ENCODE measurements around the gene TTLL3.
A peak's percentile ranks its signal among the peaks of the same experiment; 100 is the strongest.

TTLL3 gene

DNA sequence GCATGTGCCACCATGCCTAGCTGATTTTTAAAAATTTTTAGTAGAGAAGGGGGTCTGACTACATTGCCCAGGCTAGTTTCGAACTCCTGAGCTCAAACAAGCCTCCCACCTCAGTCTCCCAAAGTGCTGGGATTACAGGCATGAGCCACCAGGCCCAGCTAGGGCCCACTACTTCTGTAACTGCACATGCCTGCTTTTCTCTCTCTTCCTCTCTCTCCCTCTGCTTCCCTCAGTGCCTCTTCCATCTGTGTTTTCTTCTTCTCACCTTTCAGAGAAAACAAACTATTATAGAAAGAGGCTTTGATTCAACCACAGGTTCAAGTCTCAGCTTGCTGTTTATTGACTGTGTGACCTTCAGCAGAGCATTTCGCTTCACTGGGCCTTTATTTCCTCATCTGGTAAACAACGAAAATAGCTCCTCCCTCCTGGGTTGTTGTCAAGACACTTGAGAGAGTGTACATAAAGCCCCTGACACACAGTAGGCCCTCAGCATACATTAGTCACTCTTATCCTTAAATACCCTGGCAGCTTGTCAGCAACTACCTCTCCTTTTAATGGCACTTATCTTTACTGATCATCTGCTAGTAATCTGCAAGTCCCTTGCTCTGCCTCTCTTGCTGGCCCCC is 28.0 kb upstream of the TTLL3 start:
- no peak for DNase-seq (ENCODE audit: low read depth)

GRCh38 chr3:9782770-9783169 is 27.3 kb upstream of the TTLL3 start:
- DNase-seq (ENCODE audit: low read depth) = no peak

GRCh38 chr3:9783954-9784353 is 26.1 kb upstream of the TTLL3 start:
- no peak for DNase-seq (ENCODE audit: low read depth)

DNA sequence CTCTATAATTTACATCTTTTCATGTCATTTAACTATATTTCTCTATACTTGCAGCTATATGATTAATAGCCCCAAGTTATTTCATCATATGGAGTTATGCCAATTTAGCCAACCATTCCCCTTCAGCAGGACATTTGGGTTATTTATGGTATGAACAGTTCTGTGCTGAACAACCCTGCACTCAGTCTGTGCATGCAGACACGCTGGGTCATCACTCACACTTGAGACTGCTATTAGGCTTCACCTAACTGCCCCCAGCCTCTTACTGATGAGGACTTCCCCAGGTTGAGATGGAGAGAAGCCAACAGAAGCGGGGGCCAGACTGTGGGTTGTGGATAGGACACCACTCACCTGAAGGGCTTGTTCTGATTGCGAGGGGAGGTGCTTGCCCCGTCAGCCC is 25.1 kb upstream of the TTLL3 start:
- no peak for DNase-seq (ENCODE audit: low read depth)

- DNase-seq (ENCODE audit: low read depth) = no peak
These were observed 24.5 kb upstream of the TTLL3 start for GRCh38 chr3:9785602-9786001.

- no peak for DNase-seq (ENCODE audit: low read depth)
These were observed 23.8 kb upstream of the TTLL3 start for GRCh38 chr3:9786209-9786739.

- DNase-seq (ENCODE audit: low read depth) = no peak
These were observed 23.0 kb upstream of the TTLL3 start for GRCh38 chr3:9786825-9787669.

GRCh38 chr3:9787714-9788113 is 22.3 kb upstream of the TTLL3 start:
- DNase-seq (ENCODE audit: low read depth) = no peak

- no peak for DNase-seq (ENCODE audit: low read depth)
These were observed 18.9 kb upstream of the TTLL3 start for GRCh38 chr3:9791127-9791526.

DNA sequence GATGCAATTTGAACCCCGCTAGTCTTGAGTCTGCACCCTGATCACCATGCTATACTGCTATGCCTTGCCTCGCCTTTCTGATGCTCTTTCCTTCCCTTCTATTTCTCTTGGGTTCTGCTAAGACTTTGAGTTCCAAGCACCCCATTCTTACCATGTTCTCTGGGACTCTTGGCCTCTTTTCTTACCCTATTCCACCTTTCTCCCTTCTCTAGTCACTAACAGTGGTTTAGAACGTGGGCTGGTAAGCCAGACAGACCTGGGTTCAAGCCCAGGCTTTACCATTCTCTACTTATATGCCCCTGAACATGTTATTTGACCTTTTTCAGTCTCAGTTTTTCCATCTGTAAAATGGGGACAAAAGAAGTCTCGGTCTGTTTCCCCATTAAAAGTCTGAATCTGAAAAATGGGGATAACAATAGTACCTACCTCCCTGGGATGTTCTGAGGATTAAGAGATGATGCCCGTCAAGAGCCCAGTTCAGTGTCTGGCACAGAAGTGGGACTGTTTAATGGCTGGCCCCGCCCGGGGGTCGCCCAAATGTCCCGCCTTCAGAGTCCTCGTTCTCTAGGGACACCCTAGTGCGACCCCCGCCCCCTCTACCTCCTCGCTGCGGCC is 18.2 kb upstream of the TTLL3 start:
- DNase-seq (ENCODE audit: low read depth) = no peak

- peak; percentile 88 for DNase-seq (ENCODE audit: low read depth)
These were observed 17.5 kb upstream of the TTLL3 start, which contains the start of the genes ARPC4 and TADA3 for GRCh38 chr3:9792405-9793160. TSS of gene ARPC4 (plus strand) at chr3:9793082. CDS start at chr3:9793122, 40 bp downstream. TSS of gene TADA3 (minus strand) at chr3:9792473. CDS start at chr3:9791466, 1,007 bp downstream.

GRCh38 chr3:9793161-9793781 is 16.8 kb upstream of the TTLL3 start:
- DNase-seq (ENCODE audit: low read depth) = no peak

DNA sequence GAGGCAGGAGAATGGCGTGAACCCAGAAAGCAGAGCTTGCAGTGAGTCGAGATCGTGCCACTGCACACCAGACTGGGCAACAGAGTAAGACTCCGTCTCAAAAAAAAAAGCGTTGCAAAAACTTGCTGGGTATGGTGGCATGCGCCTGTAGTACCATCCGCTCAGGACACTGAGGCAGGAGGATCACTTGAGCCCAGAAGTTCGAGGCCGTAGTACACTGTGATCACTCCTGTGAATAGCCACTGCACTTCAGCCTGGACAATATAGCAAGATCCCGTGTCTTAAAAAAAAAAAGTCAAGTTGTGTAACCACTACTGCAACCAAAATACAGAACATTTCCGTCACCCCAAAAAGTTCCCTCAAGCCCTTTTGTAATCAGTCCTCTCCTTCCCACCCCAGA is 15.7 kb upstream of the TTLL3 start:
- no peak for DNase-seq (ENCODE audit: low read depth)

- no peak for DNase-seq (ENCODE audit: low read depth)
These were observed 14.9 kb upstream of the TTLL3 start for GRCh38 chr3:9795207-9795606.

DNA sequence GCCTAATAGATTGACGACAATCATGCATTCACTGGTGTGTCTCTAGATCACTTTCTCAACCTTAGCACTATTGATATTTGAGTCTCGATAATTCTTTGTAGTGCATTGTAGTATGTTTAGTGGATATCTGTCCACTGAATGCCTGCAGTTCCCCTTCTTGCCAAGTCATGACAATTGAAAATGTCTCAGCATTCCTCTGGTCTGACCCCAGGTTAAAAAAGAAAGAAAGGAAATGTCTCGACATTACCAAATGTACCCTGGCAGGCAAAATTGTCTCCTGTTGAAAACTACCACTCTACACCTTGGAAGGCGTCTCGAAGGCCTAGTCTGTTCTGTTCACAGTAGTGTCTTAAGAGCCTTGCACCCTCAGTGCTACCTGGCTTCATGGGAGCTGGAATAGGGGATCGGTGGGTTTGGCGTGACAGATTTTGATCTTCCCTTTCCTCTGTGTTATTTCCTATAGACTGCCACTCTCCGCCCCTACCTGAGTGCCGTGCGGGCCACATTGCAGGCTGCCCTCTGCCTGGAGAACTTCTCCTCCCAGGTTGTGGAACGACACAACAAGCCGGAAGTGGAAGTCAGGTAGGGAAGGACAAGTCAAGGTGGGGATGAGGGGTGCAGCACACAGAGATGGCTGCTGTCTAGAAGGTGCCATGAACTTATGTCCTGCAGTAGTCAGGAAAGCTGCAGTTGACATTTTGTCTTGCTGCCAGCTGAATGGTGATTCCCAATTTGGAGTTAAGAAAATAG is 12.7 kb upstream of the TTLL3 start:
- DNase-seq (ENCODE audit: low read depth) = no peak

- no peak for DNase-seq (ENCODE audit: low read depth)
These were observed 9.5 kb upstream of the TTLL3 start for GRCh38 chr3:9800529-9800928.

DNA sequence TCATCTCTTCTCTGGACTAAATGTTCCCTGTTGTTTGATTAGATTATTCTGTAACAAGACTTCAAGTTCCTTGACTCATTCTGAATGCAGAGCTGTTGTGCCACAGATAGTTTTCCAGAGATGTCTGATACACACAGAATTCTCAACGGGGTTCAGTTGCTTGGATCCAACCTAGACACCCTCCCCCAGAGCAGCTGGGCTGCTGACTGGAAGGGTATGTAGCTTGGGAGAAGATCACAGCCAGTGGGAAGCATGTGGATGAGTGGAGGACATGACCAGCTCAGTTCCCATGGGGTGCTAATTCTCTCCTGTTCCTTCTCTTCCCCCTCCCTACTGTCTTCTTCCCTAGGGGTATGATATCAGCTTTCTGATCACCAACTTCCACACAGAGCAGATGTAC is 6.6 kb upstream of the TTLL3 start:
- DNase-seq (ENCODE audit: low read depth) = no peak

- no peak for DNase-seq (ENCODE audit: low read depth)
These were observed 5.1 kb upstream of the TTLL3 start for GRCh38 chr3:9804996-9805395.

DNA sequence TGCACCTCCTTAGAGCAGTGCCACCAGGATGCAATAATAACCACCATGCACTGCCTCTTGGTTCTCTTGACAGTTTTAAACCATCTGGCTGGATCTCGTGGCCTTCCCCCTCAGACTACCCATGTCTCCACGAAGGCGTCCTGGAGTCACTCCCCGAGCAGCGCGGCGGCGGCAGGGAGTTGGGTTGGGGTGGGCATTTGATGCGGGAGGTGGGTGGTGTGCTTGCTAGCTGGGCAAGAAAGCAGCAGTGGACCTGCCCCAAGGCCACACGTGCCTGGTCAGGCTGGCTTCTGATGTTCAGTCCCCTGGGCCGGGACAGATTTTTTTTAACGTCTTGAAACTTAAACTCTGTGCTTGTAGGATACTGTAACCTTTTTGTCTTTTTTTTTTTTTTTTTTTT is 3.9 kb upstream of the TTLL3 start:
- DNase-seq (ENCODE audit: low read depth) = no peak

GRCh38 chr3:9806688-9807589 is 3.1 kb upstream of the TTLL3 start:
- DNase-seq (ENCODE audit: low read depth) = no peak
